ENCODE data around the gene AIRE.

DNA sequence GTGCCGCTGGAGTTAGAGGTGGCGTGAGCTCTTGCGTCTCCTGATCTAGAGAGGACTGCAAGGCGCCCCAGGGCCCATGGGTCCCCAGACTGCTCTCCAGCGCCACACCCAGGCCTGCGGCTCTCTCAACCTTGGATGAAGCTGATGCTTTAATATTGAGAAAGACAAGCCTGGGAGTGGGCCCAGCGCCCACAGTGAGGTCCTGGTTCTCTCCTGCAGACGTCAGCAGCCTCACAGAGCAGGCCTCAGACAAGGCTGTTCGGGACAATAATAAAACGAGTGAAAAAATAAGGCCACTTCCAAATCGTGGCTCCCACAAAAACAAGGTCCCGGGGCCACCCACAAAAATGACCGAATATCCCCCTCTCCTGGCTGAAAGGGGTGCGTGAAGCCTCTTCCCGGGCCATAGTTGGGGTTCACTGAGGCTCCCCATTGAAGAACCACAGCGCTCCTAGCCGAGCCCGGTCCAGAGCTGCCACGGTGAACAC lies 18.0 kb upstream of the AIRE start:
- TF ChIP-seq EZH2 (IDR thresholded peaks at IDR 0.05), result no peak
- TF ChIP-seq POLR2AphosphoS5 (IDR thresholded peaks at IDR 0.05; ENCODE audit: borderline replicate concordance, low read depth, low read length), result no peak
- no peak for TF ChIP-seq FOXP2 (optimal IDR thresholded peaks at IDR 0.05; ENCODE audit: control extremely low read depth, extremely low read length, insufficient read depth)

All from SK-N-MC (cell line).